TTC549 (cell line): ENCODE results near the gene ZYG11A.
"Not testable (repeated sequence)": the region's sequence is repeated elsewhere in the genome, so short reads cannot be mapped to it uniquely, and the experiment has no call there.

Source experiments
- FAIRE-seq: peaks from 2 replicates; lab custom pipeline; 2012; peaks lifted over from hg19 to GRCh38; lab: Jason Lieb, UNC

The ZYG11A gene

GRCh38 chr1:52842643-52843310 lies at the start of gene ZYG11A:
Gene ZYG11A (plus strand): TSS chr1:52842760. CDS start chr1:52842884, 124 bp downstream.
- FAIRE-seq, result no peak

GRCh38 chr1:52793717-52794116 lies 48.8 kb upstream of the ZYG11A start:
- FAIRE-seq, result not testable (repeated sequence)

- FAIRE-seq, result no peak
Observed at GRCh38 chr1:52795464-52795863, 47.1 kb upstream of the ZYG11A start.

GRCh38 chr1:52798331-52798730 lies 44.2 kb upstream of the ZYG11A start:
- no peak for FAIRE-seq

GRCh38 chr1:52801011-52801410 lies 41.5 kb upstream of the ZYG11A start:
- no peak for FAIRE-seq

- not testable (repeated sequence) for FAIRE-seq
Observed at GRCh38 chr1:52804083-52804482, 38.5 kb upstream of the ZYG11A start.

GRCh38 chr1:52814465-52814864 lies 28.1 kb upstream of the ZYG11A start:
- no peak for FAIRE-seq

GRCh38 chr1:52820830-52821229 lies 21.7 kb upstream of the ZYG11A start:
- FAIRE-seq, result not testable (repeated sequence)

- FAIRE-seq, result peak; percentile 3
Observed at GRCh38 chr1:52825868-52826267, 16.7 kb upstream of the ZYG11A start.

GRCh38 chr1:52834798-52835197 lies 7.8 kb upstream of the ZYG11A start:
- no peak for FAIRE-seq

GRCh38 chr1:52836035-52836434 lies 6.5 kb upstream of the ZYG11A start:
- no peak for FAIRE-seq

GRCh38 chr1:52839175-52839574 lies 3.4 kb upstream of the ZYG11A start:
- FAIRE-seq, result not testable (repeated sequence)

- not testable (repeated sequence) for FAIRE-seq
Observed at GRCh38 chr1:52845119-52845518, 2.6 kb downstream of the ZYG11A start.

- FAIRE-seq, result no peak
Observed at GRCh38 chr1:52848423-52848822, 5.9 kb downstream of the ZYG11A start.

GRCh38 chr1:52850951-52851350 lies 8.4 kb downstream of the ZYG11A start:
- no peak for FAIRE-seq

GRCh38 chr1:52852854-52853253 lies 10.3 kb downstream of the ZYG11A start:
- FAIRE-seq, result no peak

GRCh38 chr1:52855584-52855983 lies 13.0 kb downstream of the ZYG11A start:
- no peak for FAIRE-seq

GRCh38 chr1:52856026-52856425 lies 13.5 kb downstream of the ZYG11A start:
- FAIRE-seq, result no peak

- no peak for FAIRE-seq
Observed at GRCh38 chr1:52857443-52857842, 14.9 kb downstream of the ZYG11A start.

- no peak for FAIRE-seq
Observed at GRCh38 chr1:52862666-52863458, 20.3 kb downstream of the ZYG11A start.

GRCh38 chr1:52867087-52867863 lies 24.7 kb downstream of the ZYG11A start:
- no peak for FAIRE-seq

- not testable (repeated sequence) for FAIRE-seq
Observed at GRCh38 chr1:52869727-52870126, 27.2 kb downstream of the ZYG11A start.

- FAIRE-seq, result no peak
Observed at GRCh38 chr1:52876843-52877242, 34.3 kb downstream of the ZYG11A start.
